ENCODE measurements around the gene PHRF1. TPM values are rescaled to one million over a fixed set of nuclear protein-coding genes. Genes with fewer than 3 reads are reported as not detected.

PHRF1 gene
- total RNA-seq: 26.3 and 30.6 TPM in 2 replicates

GRCh38 chr11:575996-576768 is at the start of gene PHRF1:
Gene PHRF1 (plus strand): TSS chr11:576470. CDS start chr11:581513, 5,043 bp downstream.

GRCh38 chr11:535519-536454 is 40.5 kb upstream of the PHRF1 start, which contains the start of gene HRAS:
Gene HRAS (minus strand): TSS chr11:535576.

DNA sequence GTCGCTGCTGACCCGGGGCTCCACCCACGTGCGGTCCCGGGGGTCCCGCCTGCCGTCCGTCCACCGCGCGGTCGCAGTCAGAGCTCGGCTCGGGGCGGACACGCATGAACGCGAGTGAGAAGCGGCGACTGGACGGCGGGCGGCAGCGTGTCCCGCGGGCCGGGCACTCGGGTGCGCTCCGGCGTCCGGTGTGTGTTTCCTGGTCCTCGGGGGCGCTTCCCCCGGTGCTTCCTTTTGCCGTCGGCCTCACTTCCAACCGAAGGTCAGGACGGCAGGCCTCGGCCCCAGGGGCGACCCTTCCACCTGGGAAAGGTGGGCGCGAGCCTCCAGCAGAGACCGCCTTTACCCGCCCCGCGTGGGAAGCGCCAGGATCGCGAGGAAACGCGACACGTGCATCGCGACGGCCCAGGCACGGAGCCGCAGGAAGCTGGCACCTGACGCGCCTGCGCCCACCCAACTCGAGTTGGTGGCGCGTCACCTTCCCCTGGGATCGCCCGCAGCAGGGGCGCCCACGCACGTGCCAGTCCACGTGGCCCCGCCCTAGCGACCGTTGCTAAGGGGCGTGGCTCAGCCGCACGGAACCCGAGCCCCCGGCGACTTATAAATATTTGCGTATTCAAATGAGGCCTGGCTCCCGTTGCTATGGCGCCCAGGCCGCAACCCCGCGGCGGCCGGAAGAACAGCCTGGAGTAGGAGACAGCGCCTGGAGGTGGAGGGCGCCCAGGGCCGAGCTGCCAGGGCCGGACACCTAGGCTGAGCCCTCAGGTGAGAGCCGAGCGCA is 39.2 kb upstream of the PHRF1 start, which contains the start of gene LRRC56:
LRRC56 (plus strand) TSS at position 687 of the 781 bp plus-strand sequence. CDS start 3,158 bp downstream, outside the sequence.

GRCh38 chr11:560305-561147 is 15.7 kb upstream of the PHRF1 start, which contains the start of the genes LMNTD2 and RASSF7:
Gene LMNTD2 (minus strand): TSS chr11:560738. CDS start chr11:560716, 22 bp downstream.
Gene RASSF7 (plus strand): TSS chr11:560970. CDS start chr11:561769, 799 bp downstream.

DNA sequence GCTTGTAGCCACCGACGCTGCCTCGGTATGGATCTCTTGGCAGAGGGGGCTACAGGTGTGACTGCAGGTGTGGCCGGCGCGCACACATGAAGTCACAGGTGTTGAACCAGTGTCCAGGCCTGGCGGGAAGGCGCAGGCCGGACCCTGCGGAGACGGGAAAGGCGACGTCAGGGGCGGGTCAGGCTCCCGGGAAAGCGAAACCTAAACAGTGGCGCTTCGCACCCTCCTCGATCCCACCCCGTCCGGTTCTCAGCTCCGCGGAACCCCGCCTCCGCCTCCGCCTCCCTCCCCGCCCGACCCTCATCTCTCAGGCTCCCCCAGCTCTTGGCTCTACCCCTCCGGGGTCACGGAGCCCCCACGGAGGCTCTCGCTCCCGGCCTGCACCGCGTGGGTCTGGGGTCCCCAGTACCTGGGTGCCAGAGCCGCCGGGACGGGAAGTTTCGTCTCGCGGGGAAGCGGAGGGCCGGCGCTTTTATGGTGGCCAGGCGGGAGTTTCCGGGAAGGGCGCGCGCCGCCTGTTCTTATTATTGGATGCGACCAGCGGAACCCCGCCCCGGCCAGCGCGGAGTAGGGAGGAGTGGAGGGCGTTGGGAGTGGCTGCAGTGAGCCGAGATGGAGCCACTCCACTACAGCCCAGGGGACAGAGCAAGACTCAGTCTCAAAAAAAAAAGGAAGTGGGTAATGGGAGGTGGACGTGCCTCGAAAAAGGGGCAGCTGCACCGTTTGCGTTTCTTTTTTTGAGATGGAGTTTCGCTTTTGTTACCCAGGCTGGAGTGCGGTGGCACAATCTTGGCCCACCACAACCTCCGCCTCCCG is 39.4 kb downstream of the PHRF1 start, which contains the start of gene IRF7:
IRF7 (minus strand) TSS at position 447 of the 816 bp plus-strand sequence. CDS start 586 bp downstream, outside the sequence.

GRCh38 chr11:624705-625635 is 48.7 kb downstream of the PHRF1 start, which contains the start of gene CDHR5:
Gene CDHR5 (minus strand): TSS chr11:624955. CDS start chr11:624902, 53 bp downstream.

GRCh38 chr11:626475-627307 is 50.4 kb downstream of the PHRF1 start, which contains the start of gene SCT:
Gene SCT (minus strand): TSS chr11:627181. CDS start chr11:627143, 38 bp downstream.

GRCh38 chr11:636511-637332 is 60.5 kb downstream of the PHRF1 start, which contains the start of gene DRD4:
Gene DRD4 (plus strand): TSS chr11:637269. CDS start chr11:637305, 36 bp downstream.

Other genes starting within 250 kb of the PHRF1 start
- 43.2 and 82.5 TPM in 2 replicates for gene B4GALNT4, start 207.0 kb upstream of the PHRF1 start, total RNA-seq
- gene PKP3, start 182.3 kb upstream of the PHRF1 start, total RNA-seq: 520 and 527 TPM in 2 replicates
- gene SIGIRR, start 161.5 kb upstream of the PHRF1 start, total RNA-seq: 11.2 and 15.7 TPM in 2 replicates
- gene ANO9, start 134.5 kb upstream of the PHRF1 start, total RNA-seq: 10.5 and 18.0 TPM in 2 replicates
- 61.4 and 62.0 TPM in 2 replicates for gene PTDSS2, start 126.2 kb upstream of the PHRF1 start, total RNA-seq
- gene RNH1, start 69.2 kb upstream of the PHRF1 start, total RNA-seq: 293 and 326 TPM in 2 replicates
- gene HRAS, start 40.9 kb upstream of the PHRF1 start, total RNA-seq: 123 and 134 TPM in 2 replicates
- 0.23 and 0.56 TPM in 2 replicates for gene LRRC56, start 38.9 kb upstream of the PHRF1 start, total RNA-seq
- 0.56 and 1.7 TPM in 2 replicates for gene LMNTD2, start 15.7 kb upstream of the PHRF1 start, total RNA-seq
- 82.9 and 90.5 TPM in 2 replicates for gene RASSF7, start 15.5 kb upstream of the PHRF1 start, total RNA-seq
- 6.9 and 12.0 TPM in 2 replicates for gene IRF7, start 39.5 kb downstream of the PHRF1 start, total RNA-seq
- not detected in 2 replicates for gene CDHR5, start 48.5 kb downstream of the PHRF1 start, total RNA-seq
- not detected in 2 replicates for gene SCT, start 50.7 kb downstream of the PHRF1 start, total RNA-seq
- not detected in 2 replicates for gene DRD4, start 60.8 kb downstream of the PHRF1 start, total RNA-seq
- gene DEAF1, start 118.8 kb downstream of the PHRF1 start, total RNA-seq: 24.2 and 27.1 TPM in 2 replicates
- gene TMEM80, start 119.3 kb downstream of the PHRF1 start, total RNA-seq: 18.9 and 28.6 TPM in 2 replicates
- 117 and 146 TPM in 2 replicates for gene EPS8L2, start 129.8 kb downstream of the PHRF1 start, total RNA-seq
- gene TALDO1, start 171.0 kb downstream of the PHRF1 start, total RNA-seq: 301 and 355 TPM in 2 replicates
- gene GATD1, start 201.0 kb downstream of the PHRF1 start, total RNA-seq: 27.6 and 42.5 TPM in 2 replicates
- gene CEND1, start 213.6 kb downstream of the PHRF1 start, total RNA-seq: 0.07 TPM in 1 of 2 replicates, not detected in the other
- 19.5 and 22.4 TPM in 2 replicates for gene SLC25A22, start 221.8 kb downstream of the PHRF1 start, total RNA-seq
- gene PIDD1, start 228.8 kb downstream of the PHRF1 start, total RNA-seq: 13.4 and 16.1 TPM in 2 replicates
- 650 and 899 TPM in 2 replicates for gene RPLP2, start 233.5 kb downstream of the PHRF1 start, total RNA-seq
- 14.3 and 15.4 TPM in 2 replicates for gene PNPLA2, start 242.4 kb downstream of the PHRF1 start, total RNA-seq

Data from airway epithelial cell (primary cell).